H1 (cell line): ENCODE results near the gene TAS2R42. TPM values are rescaled to one million over a fixed set of nuclear protein-coding genes. Genes with fewer than 3 reads are reported as not detected.

Experiments
- CTCF ChIA-PET: fragments of 300-600 bp; sonication (Branson Sonifier 250); formaldehyde crosslinking; loops from one replicate; lab custom pipeline; 2021; ENCODE audit not compliant: partially characterized antibody; lab: Charles Lee
- POLR2A ChIA-PET: fragments of 300-600 bp; sonication (Branson Sonifier 250); formaldehyde crosslinking; loops from one replicate; lab custom pipeline; 2021; ENCODE audit warnings: inconsistent platforms; ENCODE audit not compliant: partially characterized antibody; lab: Charles Lee
- DNase-seq, 2 experiments: peaks; one replicate each; pipeline versions ENCODE4 v3.0.0 to v3.0.0-alpha.2; 2010 to 2022; ENCODE audit warnings: low spot score in 2 of 2, low read depth in 1 of 2, mixed read lengths in 1 of 2
- FAIRE-seq: peaks from 2 replicates; lab custom pipeline; 2011; peaks lifted over from hg19 to GRCh38; lab: Jason Lieb, UNC
- H2AFZ ChIP-seq: 2 replicates; pipeline ENCODE4 v1.8.1; 2012; ENCODE audit warnings: low read length, inconsistent platforms
- H2AK5ac ChIP-seq: 2 replicates; pipeline ENCODE4 v1.6.1; 2013; ENCODE audit warnings: low read depth, low read length
- H2BK120ac ChIP-seq: replicated peaks from 2 replicates; pipeline ENCODE3; 2013; ENCODE audit warnings: low read depth, low read length, inconsistent platforms
- H2BK12ac ChIP-seq: 2 replicates; pipeline ENCODE4 v1.6.1; 2013; ENCODE audit warnings: low read depth, low read length
- H2BK15ac ChIP-seq: 2 replicates; pipeline ENCODE4 v1.6.1; 2013; ENCODE audit warnings: low read length
- H2BK20ac ChIP-seq: 2 replicates; pipeline ENCODE4 v1.6.1; 2013; ENCODE audit warnings: low read length
- H2BK5ac ChIP-seq: 2 replicates; pipeline ENCODE4 v1.6.1; 2013; ENCODE audit warnings: low read depth, low read length
- H3K14ac ChIP-seq: 2 replicates; pipeline ENCODE4 v1.6.1; 2013; ENCODE audit warnings: inconsistent platforms; ENCODE audit not compliant: insufficient read length
- H3K18ac ChIP-seq: 2 replicates; pipeline ENCODE4 v1.6.1; 2013; ENCODE audit warnings: low read length; ENCODE audit errors: extremely low read depth
- H3K23ac ChIP-seq: 2 replicates; pipeline ENCODE4 v1.6.1; 2013; ENCODE audit warnings: inconsistent platforms; ENCODE audit not compliant: insufficient read length
- H3K23me2 ChIP-seq: 2 replicates; pipeline ENCODE4 v1.6.1; 2013; ENCODE audit warnings: low read depth, low read length
- H3K27ac ChIP-seq: 2 replicates; pipeline ENCODE4 v1.6.1; 2011; ENCODE audit warnings: low read depth, low read length, inconsistent platforms
- H3K27me3 ChIP-seq, 4 experiments: replicated peaks in 1 of 4; 1 replicate in 1 of 4; 2 replicates in 3 of 4; pipeline versions ENCODE4 v1.6.1 to v1.8.1; 2011 to 2013; ENCODE audit warnings: low read length in 3 of 4, mild to moderate bottlenecking in 3 of 4, inconsistent platforms in 2 of 4, mixed read lengths in 2 of 4, moderate library complexity in 1 of 4; ENCODE audit not compliant: control insufficient read depth in 3 of 4, insufficient read depth in 3 of 4; ENCODE audit errors: extremely low read depth in 1 of 4
- H3K36me3 ChIP-seq, 4 experiments: 2 replicates each; pipeline versions ENCODE4 v1.6.1 to v1.8.1; 2011 to 2013; ENCODE audit warnings: mild to moderate bottlenecking in 4 of 4, low read length in 3 of 4, moderate library complexity in 2 of 4, control low read depth in 1 of 4, inconsistent platforms in 1 of 4; ENCODE audit not compliant: insufficient read depth in 4 of 4, control insufficient read depth in 2 of 4
- H3K4ac ChIP-seq: replicated peaks from 2 replicates; pipeline ENCODE3; 2013; ENCODE audit warnings: low read length, low read depth, mixed read lengths, inconsistent platforms; ENCODE audit not compliant: insufficient read length
- H3K4me1 ChIP-seq, 4 experiments: replicated peaks in 1 of 4; 1 replicate in 1 of 4; 2 replicates in 3 of 4; pipeline versions ENCODE4 v1.6.1 to v1.8.1; 2011 to 2013; ENCODE audit warnings: low read length in 3 of 4, inconsistent platforms in 2 of 4, mixed read lengths in 1 of 4; ENCODE audit not compliant: insufficient read depth in 4 of 4, control insufficient read depth in 3 of 4
- H3K4me2 ChIP-seq, 2 experiments: 2 replicates each; pipeline versions ENCODE4 v1.6.1 to v1.8.1; 2011 to 2013; ENCODE audit warnings: low read depth in 2 of 2, low read length in 2 of 2, control low read depth in 1 of 2, inconsistent platforms in 1 of 2, mild to moderate bottlenecking in 1 of 2; ENCODE audit not compliant: insufficient read depth in 1 of 2
- H3K4me3 ChIP-seq, 4 experiments: fragments of 200-600, 300-600 bp in 1 of 4; sonication (generic), shearing (Covaris generic), sonication (Bioruptor Twin) in 1 of 4; 2 replicates each; pipeline versions ENCODE4 v1.5.1 to v1.8.1; 2011 to 2016; ENCODE audit warnings: low read length in 4 of 4, low read depth in 3 of 4, control low read depth in 2 of 4, inconsistent platforms in 2 of 4, mild to moderate bottlenecking in 2 of 4, mixed read lengths in 1 of 4, moderate library complexity in 1 of 4; ENCODE audit not compliant: insufficient read depth in 2 of 4; ENCODE audit errors: extremely low read depth in 1 of 4
- H3K56ac ChIP-seq: replicated peaks from 2 replicates; pipeline ENCODE3; 2013; ENCODE audit warnings: low read depth, mild to moderate bottlenecking, mixed read lengths, low read length, inconsistent platforms; ENCODE audit not compliant: insufficient read length
- H3K79me1 ChIP-seq: 2 replicates; pipeline ENCODE4 v1.6.1; 2013; ENCODE audit warnings: low read depth, low read length, control low read depth
- H3K79me2 ChIP-seq, 2 experiments: 2 replicates each; pipeline versions ENCODE4 v1.6.1 to v1.8.1; 2012 to 2013; ENCODE audit warnings: low read length in 2 of 2, mild to moderate bottlenecking in 2 of 2, inconsistent platforms in 1 of 2; ENCODE audit not compliant: insufficient read depth in 2 of 2, control insufficient read depth in 1 of 2
- H3K9ac ChIP-seq, 4 experiments: replicated peaks in 1 of 4; 1 replicate in 1 of 4; 2 replicates in 3 of 4; pipeline versions ENCODE4 v1.6.1 to v1.8.1; 2011 to 2013; ENCODE audit warnings: low read depth in 3 of 4, low read length in 3 of 4, control low read depth in 2 of 4, mild to moderate bottlenecking in 2 of 4, moderate library complexity in 2 of 4, inconsistent platforms in 1 of 4; ENCODE audit errors: extremely low read depth in 1 of 4
- H3K9me3 ChIP-seq, 2 experiments: 2 replicates each; pipeline versions ENCODE4 v1.6.1 to v1.8.1; 2012 to 2013; ENCODE audit warnings: mild to moderate bottlenecking in 2 of 2, moderate library complexity in 2 of 2, control low read depth in 1 of 2, inconsistent platforms in 1 of 2, low read depth in 1 of 2, low read length in 1 of 2, mixed read lengths in 1 of 2; ENCODE audit not compliant: insufficient read depth in 2 of 2
- H4K20me1 ChIP-seq, 2 experiments: replicated peaks in 1 of 2; 2 replicates each; pipeline versions ENCODE3 to v1.8.1; 2011 to 2013; ENCODE audit warnings: inconsistent platforms in 2 of 2, low read length in 2 of 2, mild to moderate bottlenecking in 1 of 2; ENCODE audit not compliant: insufficient read depth in 2 of 2, control insufficient read depth in 1 of 2
- H4K5ac ChIP-seq: 2 replicates; pipeline ENCODE4 v1.6.1; 2013; ENCODE audit warnings: low read length, low read depth, mixed read lengths, inconsistent platforms; ENCODE audit not compliant: insufficient read length
- H4K8ac ChIP-seq: 2 replicates; pipeline ENCODE4 v1.8.0; 2013; ENCODE audit warnings: mild to moderate bottlenecking, moderate library complexity, low read length, inconsistent platforms; ENCODE audit not compliant: insufficient read depth; ENCODE audit errors: extremely low read depth
- H4K91ac ChIP-seq: replicated peaks from 2 replicates; pipeline ENCODE3; 2013; ENCODE audit warnings: low read length, mixed read lengths, inconsistent platforms; ENCODE audit not compliant: insufficient read length
- RAD21 ChIP-seq, 2 experiments: IDR thresholded peaks in 1 of 2; conservative IDR thresholded peaks in 1 of 2; 2 replicates each; pipeline ENCODE4 v1.6.1; 2011; ENCODE audit warnings: low read depth in 2 of 2, low read length in 2 of 2, improper control_type of control experiment in 1 of 2, inconsistent platforms in 1 of 2, mild to moderate bottlenecking in 1 of 2, moderate library complexity in 1 of 2
- SIN3A ChIP-seq, 2 experiments: IDR thresholded peaks in 1 of 2; conservative IDR thresholded peaks in 1 of 2; 2 replicates each; pipeline ENCODE4 v1.6.1; 2011 to 2012; ENCODE audit warnings: low read length in 2 of 2, improper control_type of control experiment in 1 of 2, low read depth in 1 of 2, mild to moderate bottlenecking in 1 of 2
- TAF1 ChIP-seq: IDR thresholded peaks from 2 replicates; pipeline ENCODE4 v1.6.1; 2011; ENCODE audit warnings: mild to moderate bottlenecking, low read depth, low read length
- TEAD4 ChIP-seq: IDR thresholded peaks from 2 replicates; pipeline ENCODE4 v1.6.1; 2012; ENCODE audit warnings: low read depth, low read length, inconsistent platforms, mixed read lengths
- WGBS, 2 experiments: shearing (Covaris generic) in 1 of 2; methylation state at CpG; one replicate each; pipeline versions ENCODE4 v1.1.6 to v1.1.7; 2013 to 2015; ENCODE audit warnings: low lambda C conversion rate in 2 of 2, mixed read lengths in 2 of 2, inconsistent platforms in 1 of 2, low coverage in 1 of 2, missing lambda C conversion rate in 1 of 2; ENCODE audit not compliant: insufficient replicate concordance in 2 of 2, insufficient coverage in 1 of 2, insufficient read length in 1 of 2; ENCODE audit errors: extremely low coverage in 1 of 2, missing lambda C conversion rate in 1 of 2; 5-methylcytosine and 5-hydroxymethylcytosine counted together
- polyA plus RNA-seq, 7 experiments: library from polyadenylated mRNA; depleted of rRNA in 3 of 7; stranded (reverse) in 5 of 7; unstranded in 2 of 7; fragments of >200 nt in 5 of 7; fragments of 200-250 nt in 2 of 7; gene quantifications; 1 replicate in 5 of 7; 2 replicates in 1 of 7; 4 replicates in 1 of 7; pipeline versions ENCODE4 v1.2.1 to v1.2.3, GENCODE V29; 2011 to 2013; ENCODE audit warnings: missing spikeins in 2 of 7, mixed read lengths in 2 of 7
- total RNA-seq: library from RNA; stranded (reverse); fragmentation: NEBNext Ultra II Directional; extraction: Animal tissue kit (Norgen Biotek cat#: 25700); gene quantifications from 2 replicates; pipeline ENCODE4 v1.2.1, GENCODE V29; 2021
- TF ChIP-seq, protein P1 (sequence below), 3 experiments: IDR thresholded peaks; 1 replicate in 2 of 3; 2 replicates in 1 of 3; pipeline versions ENCODE4 v1.5.1 to v1.6.1; 2011; ENCODE audit warnings: low read length in 3 of 3, mild to moderate bottlenecking in 3 of 3, inconsistent platforms in 2 of 3, low read depth in 1 of 3, moderate library complexity in 1 of 3; ENCODE audit not compliant: insufficient read depth in 1 of 3; ENCODE audit errors: control extremely low read depth in 1 of 3

TAS2R42 gene
- total and polyA plus RNA-seq, 2 of the 8 experiments (the other 6 are each of a cell fraction or from before 2014, with no cell fraction given), result not detected

DNA sequence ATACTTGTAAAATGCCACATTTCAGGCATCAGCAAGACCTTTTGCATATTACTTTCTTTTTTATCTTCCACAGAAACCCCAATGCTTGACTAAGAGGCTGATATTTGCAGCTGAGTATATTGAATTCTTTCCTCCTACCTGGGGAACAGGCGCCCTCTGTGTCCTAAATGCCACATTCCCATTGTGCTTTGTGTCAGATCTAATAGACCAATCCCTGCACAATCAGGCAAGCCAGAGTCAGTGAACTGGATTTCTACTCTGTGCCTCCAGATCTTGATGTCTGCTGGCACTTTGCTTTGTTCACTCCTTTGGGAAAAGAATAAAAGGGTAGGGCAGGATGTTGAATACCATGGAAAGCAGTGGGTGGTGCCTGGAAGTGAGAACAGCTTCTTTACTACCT, 22.4 kb upstream of the TAS2R42 start:
- Histone ChIP-seq H3K9me3 (peaks cover 0 to 2% of the 10 kb centered on the region in 2 experiments; a peak in 2 of 4 replicates), H3K23me2 (no peaks in the 10 kb centered on the region), H2BK20ac (no peak overlapping the region), H2AFZ (no peak overlapping the region), H3K18ac (no peak overlapping the region), H3K4ac (no peak overlapping the region), H3K36me3 (no peaks in the 10 kb centered on the region), H4K8ac (no peak overlapping the region), H4K91ac (no peak overlapping the region), H3K23ac (no peak overlapping the region), H4K5ac (no peak overlapping the region), H4K20me1 (no peaks in the 10 kb centered on the region), H2BK12ac (no peak overlapping the region), H3K9ac (no peak overlapping the region), H2BK120ac (no peak overlapping the region), H2BK15ac (no peak overlapping the region), H3K4me3 (no peak overlapping the region), H3K27me3 (no peaks in the 10 kb centered on the region), H3K14ac (no peak overlapping the region), H3K79me2 (no peaks in the 10 kb centered on the region), H3K4me1 (no peaks in the 10 kb centered on the region; a peak in 1 of 7 replicates), H3K4me2 (no peak overlapping the region), H2AK5ac (no peak overlapping the region), H3K79me1 (no peaks in the 10 kb centered on the region), H3K27ac (no peak overlapping the region), H2BK5ac (no peak overlapping the region), H3K56ac (no peak overlapping the region)
- FAIRE-seq (no peak), DNase-seq (no peak)
- ChIA-PET POLR2A (interaction anchor here (0.9 kb wide), 1 partner anchor 14 kb away, joined by 4 read pairs; no protein-coding TSS in a partner anchor), CTCF (interaction anchor here (0.6 to 2.1 kb wide), 12 partner anchors 9 to 1116 kb away, joined by 3 to 12 read pairs (median 3); no protein-coding TSS in a partner anchor)
- WGBS, 2 experiments, result 15% methylated on average over 1 of the region's 1 CpG; no CpG with 5 or more reads in 1 of the 2 experiments
- TF ChIP-seq SIN3A (conservative IDR thresholded peaks at IDR 0.05 in 1 of 2, IDR thresholded peaks at IDR 0.05 in 1 of 2; ENCODE audit: low read depth in 1 of 2, low read length in 2 of 2) (no peak), TEAD4 (0 out of 2 replicates have a peak, but pooled peaks have one; percentile 28), TAF1 (no peak), RAD21 (IDR thresholded peaks at IDR 0.05 in 1 of 2, conservative IDR thresholded peaks at IDR 0.05 in 1 of 2; ENCODE audit: low read depth in 2 of 2, low read length in 2 of 2) (peak; percentile 44 to 54)
- TF ChIP-seq, protein P1, sequence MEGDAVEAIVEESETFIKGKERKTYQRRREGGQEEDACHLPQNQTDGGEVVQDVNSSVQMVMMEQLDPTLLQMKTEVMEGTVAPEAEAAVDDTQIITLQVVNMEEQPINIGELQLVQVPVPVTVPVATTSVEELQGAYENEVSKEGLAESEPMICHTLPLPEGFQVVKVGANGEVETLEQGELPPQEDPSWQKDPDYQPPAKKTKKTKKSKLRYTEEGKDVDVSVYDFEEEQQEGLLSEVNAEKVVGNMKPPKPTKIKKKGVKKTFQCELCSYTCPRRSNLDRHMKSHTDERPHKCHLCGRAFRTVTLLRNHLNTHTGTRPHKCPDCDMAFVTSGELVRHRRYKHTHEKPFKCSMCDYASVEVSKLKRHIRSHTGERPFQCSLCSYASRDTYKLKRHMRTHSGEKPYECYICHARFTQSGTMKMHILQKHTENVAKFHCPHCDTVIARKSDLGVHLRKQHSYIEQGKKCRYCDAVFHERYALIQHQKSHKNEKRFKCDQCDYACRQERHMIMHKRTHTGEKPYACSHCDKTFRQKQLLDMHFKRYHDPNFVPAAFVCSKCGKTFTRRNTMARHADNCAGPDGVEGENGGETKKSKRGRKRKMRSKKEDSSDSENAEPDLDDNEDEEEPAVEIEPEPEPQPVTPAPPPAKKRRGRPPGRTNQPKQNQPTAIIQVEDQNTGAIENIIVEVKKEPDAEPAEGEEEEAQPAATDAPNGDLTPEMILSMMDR (IDR thresholded peaks at IDR 0.05; ENCODE audit: control extremely low read depth in 1 of 3, insufficient read depth in 1 of 3, low read depth in 1 of 3, low read length in 3 of 3), result peak in 2 of 3 experiments; percentile 21 to 42; a peak in 2 of 4 replicates
